Cardiac muscle cell (in vitro differentiated cells and primary cell): ENCODE measurements around the gene GRID1. TPM values are rescaled to one million over a fixed set of nuclear protein-coding genes. Genes with fewer than 3 reads are reported as not detected.

Experiments used
- DNase-seq, 2 donors: peaks; one replicate each; pipeline versions ENCODE4 v3.0.0 to v3.0.0-alpha.2; 2010 to 2017; ENCODE audit warnings: low read depth in 1 of 2, low spot score in 1 of 2
- H3K27ac ChIP-seq: fragments of 200-600 bp; sonication (generic); 2 replicates; pipeline ENCODE4 v1.5.1; 2016
- H3K27me3 ChIP-seq: fragments of 200-600 bp; sonication (generic); 2 replicates; pipeline ENCODE4 v1.6.0; 2016; ENCODE audit warnings: control low read depth
- H3K36me3 ChIP-seq: fragments of 200-600 bp; sonication (generic); 2 replicates; pipeline ENCODE4 v1.5.1; 2016; ENCODE audit warnings: control low read depth
- H3K4me1 ChIP-seq: fragments of 200-600 bp; sonication (generic); 2 replicates; pipeline ENCODE4 v1.8.1; 2017; ENCODE audit warnings: low read depth, mild to moderate bottlenecking, mixed run types
- H3K4me3 ChIP-seq: fragments of 200-600 bp; sonication (generic); 2 replicates; pipeline ENCODE4 v1.5.1; 2016; ENCODE audit warnings: mild to moderate bottlenecking
- H3K9me3 ChIP-seq: fragments of 200-600 bp; sonication (generic); 2 replicates; pipeline ENCODE4 v1.5.1; 2017; ENCODE audit warnings: low read depth, mild to moderate bottlenecking, control low read depth
- CTCF ChIP-seq: IDR thresholded peaks from 2 replicates; pipeline ENCODE4 v1.5.1; 2012; ENCODE audit warnings: low read depth, mild to moderate bottlenecking, low read length
- polyA plus RNA-seq: library from polyadenylated mRNA; unstranded; fragments of >200 nt; fragmentation: Nextera tagmentation; extraction: Ambion mirVana; gene quantifications from 2 replicates; pipeline ENCODE4 v1.2.1, GENCODE V29; 2016
- total RNA-seq: library from RNA; depleted of rRNA; stranded (reverse); fragments of >200 nt; gene quantifications from 2 replicates; pipeline ENCODE4 v1.2.3, GENCODE V29; 2016

GRID1 gene
- total and polyA plus RNA-seq, 2 experiments from 2014 or later: 1.5 to 1.6 TPM

- no peak for DNase-seq
- H3K27me3 ChIP-seq: no peaks in the 10 kb centered on the region
- no peak for TF ChIP-seq CTCF
- no peak overlapping the region for H3K27ac ChIP-seq
- no peaks in the 10 kb centered on the region for H3K9me3 ChIP-seq
- no peak overlapping the region for H3K4me3 ChIP-seq
- no peaks in the 10 kb centered on the region for H3K4me1 ChIP-seq
- no peaks in the 10 kb centered on the region for H3K36me3 ChIP-seq
Measured at GRCh38 chr10:85979598-85979997, 387.0 kb downstream of the GRID1 start.

GRCh38 chr10:85978566-85979358, 387.8 kb downstream of the GRID1 start:
- no peaks in the 10 kb centered on the region for H3K36me3 ChIP-seq
- no peak for TF ChIP-seq CTCF

GRCh38 chr10:85977642-85978041, 389.0 kb downstream of the GRID1 start:
- Histone ChIP-seq H3K27me3 (no peaks in the 10 kb centered on the region), H3K36me3 (no peaks in the 10 kb centered on the region), H3K9me3 (no peaks in the 10 kb centered on the region), H3K4me1 (no peaks in the 10 kb centered on the region), H3K27ac (no peak overlapping the region), H3K4me3 (no peak overlapping the region)
- TF ChIP-seq CTCF: no peak
- DNase-seq: no peak

More at GRCh38 chr10:85978566-85979358, 387.8 kb downstream of the GRID1 start:
- no peaks in the 10 kb centered on the region for H3K27me3 ChIP-seq
- no peak overlapping the region for H3K4me3 ChIP-seq
- no peaks in the 10 kb centered on the region for H3K9me3 ChIP-seq
- no peaks in the 10 kb centered on the region for H3K4me1 ChIP-seq
- no peak overlapping the region for H3K27ac ChIP-seq
- no peak for DNase-seq

- no peaks in the 10 kb centered on the region for H3K27me3 ChIP-seq
- no peak overlapping the region for H3K27ac ChIP-seq
- H3K4me3 ChIP-seq: no peak overlapping the region
- DNase-seq: no peak
- no peaks in the 10 kb centered on the region for H3K9me3 ChIP-seq
- no peaks in the 10 kb centered on the region for H3K4me1 ChIP-seq
- no peaks in the 10 kb centered on the region for H3K36me3 ChIP-seq
- no peak for TF ChIP-seq CTCF
Measured at GRCh38 chr10:85976267-85976793, 390.3 kb downstream of the GRID1 start.

GRCh38 chr10:85971494-85971893, 395.1 kb downstream of the GRID1 start:
- DNase-seq: no peak
- no peaks in the 10 kb centered on the region for H3K4me1 ChIP-seq
- no peak overlapping the region for H3K4me3 ChIP-seq
- no peaks in the 10 kb centered on the region for H3K9me3 ChIP-seq
- H3K27ac ChIP-seq: no peak overlapping the region
- H3K27me3 ChIP-seq: no peaks in the 10 kb centered on the region
- H3K36me3 ChIP-seq: no peaks in the 10 kb centered on the region
- TF ChIP-seq CTCF: no peak
